B cell (primary cell): ENCODE data around the gene LIMS3.
"Not testable (repeated sequence)": the region's sequence is repeated elsewhere in the genome, so short reads cannot be mapped to it uniquely, and the experiment has no call there.

Experiments used
- EZH2 ChIP-seq: IDR thresholded peaks from 2 replicates; pipeline ENCODE4 v1.6.1; 2012; ENCODE audit warnings: borderline replicate concordance, low read depth, mild to moderate bottlenecking, moderate library complexity, low read length; ENCODE audit not compliant: insufficient read depth, poor library complexity, severe bottlenecking
- TF ChIP-seq, protein P1 (sequence below): fragments of 200-600 bp; IDR thresholded peaks from one replicate; pipeline ENCODE4 v1.8.0; 2022; ENCODE audit warnings: antibody characterized with exemption, mild to moderate bottlenecking

- TF ChIP-seq, protein P1, sequence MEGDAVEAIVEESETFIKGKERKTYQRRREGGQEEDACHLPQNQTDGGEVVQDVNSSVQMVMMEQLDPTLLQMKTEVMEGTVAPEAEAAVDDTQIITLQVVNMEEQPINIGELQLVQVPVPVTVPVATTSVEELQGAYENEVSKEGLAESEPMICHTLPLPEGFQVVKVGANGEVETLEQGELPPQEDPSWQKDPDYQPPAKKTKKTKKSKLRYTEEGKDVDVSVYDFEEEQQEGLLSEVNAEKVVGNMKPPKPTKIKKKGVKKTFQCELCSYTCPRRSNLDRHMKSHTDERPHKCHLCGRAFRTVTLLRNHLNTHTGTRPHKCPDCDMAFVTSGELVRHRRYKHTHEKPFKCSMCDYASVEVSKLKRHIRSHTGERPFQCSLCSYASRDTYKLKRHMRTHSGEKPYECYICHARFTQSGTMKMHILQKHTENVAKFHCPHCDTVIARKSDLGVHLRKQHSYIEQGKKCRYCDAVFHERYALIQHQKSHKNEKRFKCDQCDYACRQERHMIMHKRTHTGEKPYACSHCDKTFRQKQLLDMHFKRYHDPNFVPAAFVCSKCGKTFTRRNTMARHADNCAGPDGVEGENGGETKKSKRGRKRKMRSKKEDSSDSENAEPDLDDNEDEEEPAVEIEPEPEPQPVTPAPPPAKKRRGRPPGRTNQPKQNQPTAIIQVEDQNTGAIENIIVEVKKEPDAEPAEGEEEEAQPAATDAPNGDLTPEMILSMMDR = not testable (repeated sequence)
- TF ChIP-seq EZH2 = not testable (repeated sequence)
Measured at GRCh38 chr2:109891024-109891423, 7.5 kb upstream of the LIMS3 start.
